Right ventricle myocardium superior (tissue), 1 donor: ENCODE data around the gene LRRC59. TPM values are rescaled to one million over a fixed set of nuclear protein-coding genes. Genes with fewer than 3 reads are reported as not detected.

Source experiments
- ATAC-seq: fragments of 200-7000 bp; cut with Tn5 transposase; one replicate; pipeline ENCODE4 v1.9.1; 2020; ENCODE audit warnings: mild to moderate bottlenecking; ENCODE audit not compliant: poor library complexity
- DNase-seq: peaks from one replicate; pipeline ENCODE4 v3.0.0-alpha.2; 2020
- intact Hi-C: fragments of 100-400 bp; cut with DNase I; formaldehyde crosslinking; loops from one replicate; pipeline ENCODE4 v1.11.2; 2022
- total RNA-seq: library from RNA; stranded (reverse); fragmentation: NEBNext Ultra II Directional; extraction: Animal tissue kit (Norgen Biotek cat#: 25700); gene quantifications from one replicate; pipeline ENCODE4 v1.2.1, GENCODE V29; 2021
- donor health status: DM: no; HTN: yes; CAD: no; lungs with severe emphysema.

The LRRC59 gene
- total RNA-seq, 1 donor from 2014 or later: 20.3 TPM

- ATAC-seq (peak; percentile 35), DNase-seq (peak; percentile 59)
- intact Hi-C loops: no loop called here
These were observed 837 bp downstream of the LRRC59 start for GRCh38 chr17:50396261-50397110.

- ATAC-seq (no peak), DNase-seq (no peak)
- intact Hi-C loops: no loop called here
These were observed 2.6 kb downstream of the LRRC59 start for GRCh38 chr17:50394711-50395110.

GRCh38 chr17:50393700-50394099 is 3.6 kb downstream of the LRRC59 start:
- intact Hi-C loops: no loop called here
- ATAC-seq (no peak), DNase-seq (no peak)

GRCh38 chr17:50392621-50393020 is 4.7 kb downstream of the LRRC59 start:
- ATAC-seq (no peak), DNase-seq (no peak)
- intact Hi-C loops: no loop called here

GRCh38 chr17:50389534-50389933 is 7.8 kb downstream of the LRRC59 start:
- ATAC-seq (no peak), DNase-seq (no peak)
- intact Hi-C loops: no loop called here

GRCh38 chr17:50388728-50389127 is 8.6 kb downstream of the LRRC59 start:
- DNase-seq (no peak), ATAC-seq (no peak)
- intact Hi-C loops: no loop called here

GRCh38 chr17:50386510-50386909 is 10.8 kb downstream of the LRRC59 start:
- intact Hi-C loops: no loop called here
- DNase-seq (no peak), ATAC-seq (no peak)

GRCh38 chr17:50382931-50383330 is 14.4 kb downstream of the LRRC59 start:
- ATAC-seq: no peak
- intact Hi-C loops: no loop called here
- no peak for DNase-seq

GRCh38 chr17:50381920-50382319 is 15.4 kb downstream of the LRRC59 start:
- intact Hi-C loops: no loop called here
- DNase-seq: no peak
- ATAC-seq: peak; percentile 26

- ATAC-seq: no peak
- intact Hi-C loops: no loop called here
- no peak for DNase-seq
These were observed 16.0 kb downstream of the LRRC59 start for GRCh38 chr17:50381260-50381815.

- no peak for DNase-seq
- peak; percentile 21 for ATAC-seq
- intact Hi-C loops: no loop called here
These were observed 16.7 kb downstream of the LRRC59 start for GRCh38 chr17:50380369-50381259.

- intact Hi-C loops: no loop called here
- no peak for ATAC-seq
- DNase-seq: no peak
These were observed 17.8 kb downstream of the LRRC59 start for GRCh38 chr17:50379351-50380132.

GRCh38 chr17:50375858-50376538 is 21.3 kb downstream of the LRRC59 start:
- intact Hi-C loops: no loop called here
- DNase-seq: no peak
- ATAC-seq: no peak

- ATAC-seq (no peak), DNase-seq (no peak)
- intact Hi-C loops: no loop called here
These were observed 23.6 kb downstream of the LRRC59 start for GRCh38 chr17:50373705-50374104.

GRCh38 chr17:50372758-50373556 is 24.4 kb downstream of the LRRC59 start, which contains the start of the genes EME1 and MRPL27:
EME1 (plus strand) TSS chr17:50373229; CDS start chr17:50375209, 1,980 bp downstream.
MRPL27 (minus strand) TSS chr17:50373184; CDS start chr17:50373170, 14 bp downstream.
- DNase-seq (peak; percentile 91), ATAC-seq (peak; percentile 98)
- intact Hi-C loops: no loop called here

- ATAC-seq: peak; percentile 2
- intact Hi-C loops: no loop called here
- no peak for DNase-seq
These were observed 25.0 kb downstream of the LRRC59 start for GRCh38 chr17:50372222-50372757.

GRCh38 chr17:50371526-50371925 is 25.8 kb downstream of the LRRC59 start:
- ATAC-seq (no peak), DNase-seq (no peak)
- intact Hi-C loops: no loop called here
